Caco-2 (cell line): Measurements from ENCODE around the gene SEMG2. TPM values are rescaled to one million over a fixed set of nuclear protein-coding genes. Genes with fewer than 3 reads are reported as not detected.

Source experiments
- BruUV-seq: library from RNA; stranded (reverse); fragments of 400-500 nt; replicated peaks from 2 replicates; lab custom pipeline; 2021; lab: Mats Ljungman, UMichigan
- CTCF ChIA-PET: fragments of 300-600 bp; sonication (Branson Sonifier 250); formaldehyde crosslinking; loops from one replicate; lab custom pipeline; 2022; ENCODE audit warnings: antibody characterized with exemption; lab: Charles Lee
- POLR2A ChIA-PET: fragments of 300-600 bp; sonication (Branson Sonifier 250); formaldehyde crosslinking; loops from one replicate; lab custom pipeline; 2022; ENCODE audit warnings: antibody characterized with exemption; lab: Charles Lee
- DNase-seq, 2 experiments: peaks; one replicate each; pipeline versions ENCODE4 v3.0.0 to v3.0.0-alpha.2; 2020 to 2022
- H3K27me3 ChIP-seq: replicated peaks from 2 replicates; pipeline ENCODE4 v1.6.0; 2011; ENCODE audit warnings: low read length; ENCODE audit not compliant: control insufficient read depth, insufficient read depth
- H3K36me3 ChIP-seq: 2 replicates; pipeline ENCODE4 v1.5.1; 2011; ENCODE audit warnings: low read length; ENCODE audit not compliant: control insufficient read depth, insufficient read depth
- H3K4me1 ChIP-seq: fragments of 250-450 bp; sonication (Bioruptor Pico); 2 replicates; pipeline ENCODE4 v1.5.1; 2020; ENCODE audit warnings: mild to moderate bottlenecking
- H3K4me3 ChIP-seq: 2 replicates; pipeline ENCODE4 v1.5.1; 2011; ENCODE audit warnings: low read depth, mild to moderate bottlenecking, control low read depth, low read length
- H3K9me3 ChIP-seq: fragments of 250-450 bp; sonication (Bioruptor Pico); 2 replicates; pipeline ENCODE4 v1.5.1; 2020; ENCODE audit warnings: mild to moderate bottlenecking, moderate library complexity
- H3K27ac Mint-ChIP-seq: one replicate; pipeline ENCODE4 v1.8.0; 2022; ENCODE audit warnings: mixed read lengths; ENCODE audit not compliant: unreplicated experiment
- H3K27me3 Mint-ChIP-seq: one replicate; pipeline ENCODE4 v1.8.0; 2022; ENCODE audit warnings: mixed read lengths; ENCODE audit not compliant: insufficient read depth, unreplicated experiment
- H3K36me3 Mint-ChIP-seq: one replicate; pipeline ENCODE4 v1.8.0; 2022; ENCODE audit warnings: mild to moderate bottlenecking, mixed read lengths; ENCODE audit not compliant: insufficient read depth, unreplicated experiment
- H3K4me1 Mint-ChIP-seq: one replicate; pipeline ENCODE4 v1.8.0; 2022; ENCODE audit warnings: low read depth, mixed read lengths; ENCODE audit not compliant: unreplicated experiment
- H3K4me3 Mint-ChIP-seq: one replicate; pipeline ENCODE4 v1.8.0; 2022; ENCODE audit warnings: mild to moderate bottlenecking, moderate library complexity, mixed read lengths; ENCODE audit not compliant: unreplicated experiment
- H3K9me3 Mint-ChIP-seq: one replicate; pipeline ENCODE4 v1.8.0; 2022; ENCODE audit warnings: mixed read lengths; ENCODE audit not compliant: unreplicated experiment
- CTCF ChIP-seq, 2 experiments: fragments of 200-600 bp in 1 of 2; IDR thresholded peaks; 1 replicate in 1 of 2; 2 replicates in 1 of 2; pipeline versions ENCODE4 v1.5.1 to v1.8.0; 2011 to 2022; ENCODE audit warnings: antibody characterized with exemption in 1 of 2, control low read depth in 1 of 2, inconsistent platforms in 1 of 2, low read depth in 1 of 2, low read length in 1 of 2, mild to moderate bottlenecking in 1 of 2, moderate library complexity in 1 of 2; ENCODE audit not compliant: insufficient read depth in 1 of 2, severe bottlenecking in 1 of 2, unreplicated experiment in 1 of 2
- intact Hi-C: fragments of 100-400 bp; cut with micrococcal nuclease; formaldehyde crosslinking; loops from one replicate; pipeline ENCODE4 v1.10.0; 2022; ENCODE audit not compliant: unreplicated experiment
- total RNA-seq: library from RNA; stranded (reverse); gene quantifications from 2 replicates; pipeline ENCODE4 v1.2.3, GENCODE V29; 2022

Gene SEMG2
- total RNA-seq, 1 experiment from 2014 or later = not detected

DNA sequence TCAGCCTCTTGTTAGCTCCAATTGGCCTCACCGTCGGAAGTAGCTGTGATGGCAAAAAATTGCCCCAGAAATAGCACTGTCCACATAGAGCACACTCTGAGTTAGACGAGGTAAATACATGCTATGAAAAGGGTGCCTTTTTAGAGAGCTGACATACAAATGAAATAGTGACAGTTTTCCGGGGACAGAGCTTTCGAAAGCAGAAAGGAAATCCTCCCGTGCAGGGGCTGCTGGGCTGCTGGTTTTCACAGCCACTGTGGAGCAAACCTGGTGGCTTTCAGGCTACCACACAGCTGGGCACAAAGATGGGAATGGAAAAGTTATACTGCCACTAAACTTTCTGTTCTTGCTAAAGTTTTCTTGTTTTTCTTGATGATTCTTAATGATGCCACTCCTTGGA lies 24.9 kb downstream of the SEMG2 start:
- CTCF ChIA-PET = no interaction called here
- Histone ChIP-seq H3K27me3 (no peaks in the 10 kb centered on the region), H3K36me3 (no peaks in the 10 kb centered on the region), H3K9me3 (no peaks in the 10 kb centered on the region), H3K4me1 (no peaks in the 10 kb centered on the region), H3K4me3 (no peak overlapping the region)
- no peaks in the 10 kb centered on the region for H3K36me3 Mint-ChIP-seq
- intact Hi-C loops = no loop called here
- H3K27me3 Mint-ChIP-seq = peaks cover 32% of the 10 kb centered on the region
- BruUV-seq = no TSS peak
- no peaks in the 10 kb centered on the region for H3K9me3 Mint-ChIP-seq
- no peak overlapping the region for H3K4me3 Mint-ChIP-seq
- POLR2A ChIA-PET = no interaction called here
- DNase-seq = no peak
- no peak for TF ChIP-seq CTCF (IDR thresholded peaks at IDR 0.05; ENCODE audit: insufficient read depth in 1 of 2, low read depth in 1 of 2, low read length in 1 of 2, severe bottlenecking in 1 of 2, unreplicated experiment in 1 of 2)
- no peak overlapping the region for H3K27ac Mint-ChIP-seq
- no peaks in the 10 kb centered on the region for H3K4me1 Mint-ChIP-seq

GRCh38 chr20:45247865-45248264 lies 26.7 kb downstream of the SEMG2 start:
- no peaks in the 10 kb centered on the region for H3K36me3 Mint-ChIP-seq
- no peaks in the 10 kb centered on the region for H3K4me1 ChIP-seq
- intact Hi-C loops = no loop called here

DNA sequence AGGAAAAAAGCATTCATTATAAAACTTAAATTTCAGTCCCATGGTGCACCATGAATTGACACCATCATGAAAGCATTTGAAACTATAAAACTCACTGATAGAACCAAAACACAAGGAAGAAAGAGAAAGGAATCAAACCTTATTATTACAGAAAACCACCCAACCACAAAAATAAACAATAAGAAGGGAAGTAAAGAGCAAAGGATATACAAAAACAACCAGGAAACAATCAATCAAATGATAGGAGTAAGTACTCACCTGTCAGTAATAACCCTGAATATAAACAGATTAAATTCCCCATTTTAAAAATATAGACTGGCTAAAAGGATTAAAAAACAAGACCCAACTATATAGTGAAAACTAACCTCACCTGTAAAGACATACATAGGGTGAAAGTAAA lies 27.4 kb downstream of the SEMG2 start:
- H3K27ac Mint-ChIP-seq = no peak overlapping the region
- DNase-seq = no peak
- H3K36me3 Mint-ChIP-seq = no peaks in the 10 kb centered on the region
- TF ChIP-seq CTCF (IDR thresholded peaks at IDR 0.05; ENCODE audit: insufficient read depth in 1 of 2, low read depth in 1 of 2, low read length in 1 of 2, severe bottlenecking in 1 of 2, unreplicated experiment in 1 of 2) = no peak
- Histone ChIP-seq H3K4me1 (no peaks in the 10 kb centered on the region), H3K9me3 (no peaks in the 10 kb centered on the region), H3K4me3 (no peak overlapping the region), H3K36me3 (no peaks in the 10 kb centered on the region), H3K27me3 (no peaks in the 10 kb centered on the region)
- POLR2A ChIA-PET = no interaction called here
- H3K9me3 Mint-ChIP-seq = no peaks in the 10 kb centered on the region
- BruUV-seq = no TSS peak
- CTCF ChIA-PET = no interaction called here
- intact Hi-C loops = no loop called here
- peaks cover 32% of the 10 kb centered on the region for H3K27me3 Mint-ChIP-seq
- H3K4me3 Mint-ChIP-seq = no peak overlapping the region
- H3K4me1 Mint-ChIP-seq = no peaks in the 10 kb centered on the region

More at GRCh38 chr20:45247865-45248264, 26.7 kb downstream of the SEMG2 start:
- H3K27me3 ChIP-seq = no peaks in the 10 kb centered on the region
- no peak overlapping the region for H3K4me3 Mint-ChIP-seq
- H3K4me3 ChIP-seq = no peak overlapping the region
- H3K9me3 Mint-ChIP-seq = no peaks in the 10 kb centered on the region
- no peaks in the 10 kb centered on the region for H3K9me3 ChIP-seq
- no peak for TF ChIP-seq CTCF (IDR thresholded peaks at IDR 0.05; ENCODE audit: insufficient read depth in 1 of 2, low read depth in 1 of 2, low read length in 1 of 2, severe bottlenecking in 1 of 2, unreplicated experiment in 1 of 2)
- CTCF ChIA-PET = no interaction called here
- no TSS peak for BruUV-seq
- no peak for DNase-seq
- H3K27me3 Mint-ChIP-seq = peaks cover 32% of the 10 kb centered on the region
- H3K36me3 ChIP-seq = no peaks in the 10 kb centered on the region
- H3K4me1 Mint-ChIP-seq = no peaks in the 10 kb centered on the region
- POLR2A ChIA-PET = no interaction called here
- H3K27ac Mint-ChIP-seq = no peak overlapping the region
